Ovary (tissue), 3 donors: Measurements from ENCODE around the gene PRKACB.

Experiments
- EP300 ChIP-seq: sonication (generic); formaldehyde crosslinking; IDR thresholded peaks from one replicate; pipeline ENCODE4 v1.6.1; 2017; ENCODE audit warnings: antibody characterized with exemption
- POLR2A ChIP-seq: fragments of 450-650 bp; IDR thresholded peaks from one replicate; pipeline ENCODE4 v1.6.1; 2017; ENCODE audit warnings: antibody characterized with exemption, mild to moderate bottlenecking, moderate library complexity
- TF ChIP-seq, protein P1 (sequence below), 3 donors: fragments of 450-650 bp in 2 of 3; fragments of 200-600 bp in 1 of 3; IDR thresholded peaks; one replicate each; pipeline versions ENCODE4 v1.5.1 to v1.8.0; 2016 to 2022; ENCODE audit warnings: antibody characterized with exemption in 3 of 3, mild to moderate bottlenecking in 1 of 3
- donor health status: DM: no; HTN: no; CAD: no.

DNA sequence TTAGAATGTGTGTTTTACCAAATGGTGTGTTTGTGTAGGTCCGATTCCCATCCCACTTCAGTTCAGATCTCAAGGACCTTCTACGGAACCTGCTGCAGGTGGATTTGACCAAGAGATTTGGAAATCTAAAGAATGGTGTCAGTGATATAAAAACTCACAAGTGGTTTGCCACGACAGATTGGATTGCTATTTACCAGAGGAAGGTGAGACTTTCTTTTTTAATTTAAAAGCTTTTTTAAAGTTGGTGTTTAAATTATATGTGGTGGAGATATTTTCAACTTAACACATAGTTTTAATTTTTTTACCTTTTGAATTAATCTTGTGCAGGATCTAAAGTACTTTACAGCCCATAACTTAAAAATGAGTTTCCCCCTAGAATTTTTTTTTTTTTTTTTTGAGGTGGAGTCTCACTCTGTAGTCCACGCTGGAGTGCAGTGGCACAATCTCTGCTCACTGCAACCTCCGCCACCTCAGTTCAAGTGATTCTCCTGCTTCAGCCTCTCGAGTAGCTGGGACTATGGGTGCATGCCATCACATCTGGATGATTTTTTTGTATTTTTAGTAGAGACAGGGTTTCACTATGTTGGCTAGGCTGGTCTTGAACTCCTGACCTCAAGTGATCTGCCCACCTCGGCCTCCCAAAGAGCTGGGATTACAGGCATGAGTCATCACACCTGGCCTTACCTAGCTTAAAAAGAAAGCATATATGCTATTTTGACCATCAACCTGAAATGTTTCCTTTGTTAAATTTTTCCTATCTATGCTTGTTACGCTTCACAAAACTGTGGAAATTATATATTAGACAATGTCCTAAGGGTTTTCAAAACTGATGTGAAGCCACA lies 70.3 kb downstream of the PRKACB start:
- TF ChIP-seq POLR2A (no peak), EP300 (no peak)
- TF ChIP-seq, protein P1, sequence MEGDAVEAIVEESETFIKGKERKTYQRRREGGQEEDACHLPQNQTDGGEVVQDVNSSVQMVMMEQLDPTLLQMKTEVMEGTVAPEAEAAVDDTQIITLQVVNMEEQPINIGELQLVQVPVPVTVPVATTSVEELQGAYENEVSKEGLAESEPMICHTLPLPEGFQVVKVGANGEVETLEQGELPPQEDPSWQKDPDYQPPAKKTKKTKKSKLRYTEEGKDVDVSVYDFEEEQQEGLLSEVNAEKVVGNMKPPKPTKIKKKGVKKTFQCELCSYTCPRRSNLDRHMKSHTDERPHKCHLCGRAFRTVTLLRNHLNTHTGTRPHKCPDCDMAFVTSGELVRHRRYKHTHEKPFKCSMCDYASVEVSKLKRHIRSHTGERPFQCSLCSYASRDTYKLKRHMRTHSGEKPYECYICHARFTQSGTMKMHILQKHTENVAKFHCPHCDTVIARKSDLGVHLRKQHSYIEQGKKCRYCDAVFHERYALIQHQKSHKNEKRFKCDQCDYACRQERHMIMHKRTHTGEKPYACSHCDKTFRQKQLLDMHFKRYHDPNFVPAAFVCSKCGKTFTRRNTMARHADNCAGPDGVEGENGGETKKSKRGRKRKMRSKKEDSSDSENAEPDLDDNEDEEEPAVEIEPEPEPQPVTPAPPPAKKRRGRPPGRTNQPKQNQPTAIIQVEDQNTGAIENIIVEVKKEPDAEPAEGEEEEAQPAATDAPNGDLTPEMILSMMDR (IDR thresholded peaks at IDR 0.05): no peak
